Measurements from ENCODE around the gene FXYD1. TPM values are rescaled to one million over a fixed set of nuclear protein-coding genes. Genes with fewer than 3 reads are reported as not detected.

FXYD1 gene
- total and polyA plus RNA-seq, 2 experiments from 2014 or later = 1.5 to 26.8 TPM

DNA sequence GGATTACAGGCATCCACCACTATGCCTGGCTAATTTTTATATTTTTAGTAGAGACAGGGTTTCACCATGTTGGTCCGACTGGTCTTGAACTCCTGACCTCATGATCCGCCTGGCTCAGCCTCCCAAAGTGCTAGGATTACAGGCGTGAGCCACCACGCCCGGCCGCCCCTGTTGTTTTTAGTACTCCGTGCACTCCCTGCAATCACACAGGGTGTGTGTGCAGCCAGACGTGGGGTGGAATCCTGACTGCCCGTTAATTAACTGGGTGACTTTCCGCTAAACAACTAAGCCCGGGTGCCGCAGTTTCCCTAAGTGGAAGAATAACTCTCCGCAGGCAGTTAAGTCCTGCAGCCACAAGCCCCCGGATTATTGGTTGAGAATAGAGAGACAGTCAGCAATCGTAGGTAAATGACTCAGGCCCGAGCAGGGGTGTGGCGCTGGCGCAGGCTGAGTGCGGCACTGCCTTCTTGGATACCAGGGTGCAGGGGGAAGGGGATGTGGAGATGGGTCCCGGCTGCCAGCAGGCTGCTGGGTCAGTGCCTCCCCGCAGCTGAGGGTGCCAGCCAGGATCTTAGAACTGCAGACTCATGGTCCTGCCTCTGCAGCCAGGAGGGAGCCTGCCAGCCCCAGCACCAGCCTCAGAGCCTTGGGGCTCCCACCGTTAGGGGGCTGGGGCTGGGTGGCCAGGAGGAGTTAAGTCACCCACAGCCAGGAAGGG, 29.1 kb upstream of the FXYD1 start (continued):
- TF ChIP-seq ZNF331 (CRISPR knock-in tag; IDR thresholded peaks at IDR 0.05; ENCODE audit: low read depth) (no peak), JUNB (IDR thresholded peaks at IDR 0.05; ENCODE audit: unreplicated experiment) (no peak), EZH2 (IDR thresholded peaks at IDR 0.05; ENCODE audit: low read depth, unreplicated experiment) (no peak)
- TF ChIP-seq, protein P1, sequence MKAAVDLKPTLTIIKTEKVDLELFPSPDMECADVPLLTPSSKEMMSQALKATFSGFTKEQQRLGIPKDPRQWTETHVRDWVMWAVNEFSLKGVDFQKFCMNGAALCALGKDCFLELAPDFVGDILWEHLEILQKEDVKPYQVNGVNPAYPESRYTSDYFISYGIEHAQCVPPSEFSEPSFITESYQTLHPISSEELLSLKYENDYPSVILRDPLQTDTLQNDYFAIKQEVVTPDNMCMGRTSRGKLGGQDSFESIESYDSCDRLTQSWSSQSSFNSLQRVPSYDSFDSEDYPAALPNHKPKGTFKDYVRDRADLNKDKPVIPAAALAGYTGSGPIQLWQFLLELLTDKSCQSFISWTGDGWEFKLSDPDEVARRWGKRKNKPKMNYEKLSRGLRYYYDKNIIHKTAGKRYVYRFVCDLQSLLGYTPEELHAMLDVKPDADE (IDR thresholded peaks at IDR 0.05) = no peak

DNA sequence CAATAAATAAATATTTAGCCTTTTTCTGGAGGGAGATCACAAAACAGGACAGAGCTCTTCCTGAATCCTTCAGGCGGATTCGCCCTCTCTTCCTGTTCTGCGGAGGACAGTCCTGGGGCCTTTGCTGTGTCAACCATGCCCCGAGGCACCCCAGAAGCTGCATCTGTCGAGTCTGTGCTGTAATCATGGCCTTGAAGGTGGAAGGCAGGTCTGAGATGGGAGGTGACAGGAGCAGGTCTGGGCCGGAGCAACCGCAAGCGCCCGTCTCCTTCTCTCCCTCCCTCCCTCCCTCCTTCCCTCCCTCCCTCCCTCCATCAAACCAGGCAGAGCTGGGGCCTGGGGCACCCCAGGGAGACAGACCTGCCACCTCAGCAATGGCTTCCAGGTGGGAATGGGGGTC, 27.6 kb upstream of the FXYD1 start:
- ATAC-seq (no peak), DNase-seq (ENCODE audit: low spot score) (no peak)
- Histone ChIP-seq H4K20me1 (replicated peaks; ENCODE audit: insufficient read depth) (no peaks in the 10 kb centered on the region), H3K4me1 (ENCODE audit: insufficient read depth) (peaks cover 16% of the 10 kb centered on the region), H3K9me2 (ENCODE audit: insufficient read depth) (no peaks in the 10 kb centered on the region), H3K79me2 (replicated peaks; ENCODE audit: insufficient read depth) (no peaks in the 10 kb centered on the region), H2AFZ (no peak overlapping the region), H3F3A (replicated peaks; ENCODE audit: low read depth) (no peaks in the 10 kb centered on the region), H3K4me2 (no peak overlapping the region), H3K4me3 (no peak overlapping the region), H3K27ac (ENCODE audit: low read depth) (no peak overlapping the region), H3K27me3 (ENCODE audit: insufficient read depth) (no peaks in the 10 kb centered on the region), H3K36me3 (ENCODE audit: insufficient read depth) (no peaks in the 10 kb centered on the region)
- Mint-ChIP-seq H3K27me3 (ENCODE audit: insufficient read depth, low read depth, poor library complexity) (peaks cover 23% of the 10 kb centered on the region), H3K27ac (no peak overlapping the region), H3K9me3 (no peaks in the 10 kb centered on the region; the same call in 2 of the 3 replicates), H3K36me3 (ENCODE audit: low read depth) (peaks cover 10% of the 10 kb centered on the region; the same call in 1 of the 3 replicates), H3K4me3 (no peak overlapping the region), H3K4me1 (peaks cover 32% of the 10 kb centered on the region)
- TF ChIP-seq, protein P2, sequence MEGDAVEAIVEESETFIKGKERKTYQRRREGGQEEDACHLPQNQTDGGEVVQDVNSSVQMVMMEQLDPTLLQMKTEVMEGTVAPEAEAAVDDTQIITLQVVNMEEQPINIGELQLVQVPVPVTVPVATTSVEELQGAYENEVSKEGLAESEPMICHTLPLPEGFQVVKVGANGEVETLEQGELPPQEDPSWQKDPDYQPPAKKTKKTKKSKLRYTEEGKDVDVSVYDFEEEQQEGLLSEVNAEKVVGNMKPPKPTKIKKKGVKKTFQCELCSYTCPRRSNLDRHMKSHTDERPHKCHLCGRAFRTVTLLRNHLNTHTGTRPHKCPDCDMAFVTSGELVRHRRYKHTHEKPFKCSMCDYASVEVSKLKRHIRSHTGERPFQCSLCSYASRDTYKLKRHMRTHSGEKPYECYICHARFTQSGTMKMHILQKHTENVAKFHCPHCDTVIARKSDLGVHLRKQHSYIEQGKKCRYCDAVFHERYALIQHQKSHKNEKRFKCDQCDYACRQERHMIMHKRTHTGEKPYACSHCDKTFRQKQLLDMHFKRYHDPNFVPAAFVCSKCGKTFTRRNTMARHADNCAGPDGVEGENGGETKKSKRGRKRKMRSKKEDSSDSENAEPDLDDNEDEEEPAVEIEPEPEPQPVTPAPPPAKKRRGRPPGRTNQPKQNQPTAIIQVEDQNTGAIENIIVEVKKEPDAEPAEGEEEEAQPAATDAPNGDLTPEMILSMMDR (conservative IDR thresholded peaks at IDR 0.05; ENCODE audit: low read depth in 2 of 2) = no peak
- TF ChIP-seq, protein P3, sequence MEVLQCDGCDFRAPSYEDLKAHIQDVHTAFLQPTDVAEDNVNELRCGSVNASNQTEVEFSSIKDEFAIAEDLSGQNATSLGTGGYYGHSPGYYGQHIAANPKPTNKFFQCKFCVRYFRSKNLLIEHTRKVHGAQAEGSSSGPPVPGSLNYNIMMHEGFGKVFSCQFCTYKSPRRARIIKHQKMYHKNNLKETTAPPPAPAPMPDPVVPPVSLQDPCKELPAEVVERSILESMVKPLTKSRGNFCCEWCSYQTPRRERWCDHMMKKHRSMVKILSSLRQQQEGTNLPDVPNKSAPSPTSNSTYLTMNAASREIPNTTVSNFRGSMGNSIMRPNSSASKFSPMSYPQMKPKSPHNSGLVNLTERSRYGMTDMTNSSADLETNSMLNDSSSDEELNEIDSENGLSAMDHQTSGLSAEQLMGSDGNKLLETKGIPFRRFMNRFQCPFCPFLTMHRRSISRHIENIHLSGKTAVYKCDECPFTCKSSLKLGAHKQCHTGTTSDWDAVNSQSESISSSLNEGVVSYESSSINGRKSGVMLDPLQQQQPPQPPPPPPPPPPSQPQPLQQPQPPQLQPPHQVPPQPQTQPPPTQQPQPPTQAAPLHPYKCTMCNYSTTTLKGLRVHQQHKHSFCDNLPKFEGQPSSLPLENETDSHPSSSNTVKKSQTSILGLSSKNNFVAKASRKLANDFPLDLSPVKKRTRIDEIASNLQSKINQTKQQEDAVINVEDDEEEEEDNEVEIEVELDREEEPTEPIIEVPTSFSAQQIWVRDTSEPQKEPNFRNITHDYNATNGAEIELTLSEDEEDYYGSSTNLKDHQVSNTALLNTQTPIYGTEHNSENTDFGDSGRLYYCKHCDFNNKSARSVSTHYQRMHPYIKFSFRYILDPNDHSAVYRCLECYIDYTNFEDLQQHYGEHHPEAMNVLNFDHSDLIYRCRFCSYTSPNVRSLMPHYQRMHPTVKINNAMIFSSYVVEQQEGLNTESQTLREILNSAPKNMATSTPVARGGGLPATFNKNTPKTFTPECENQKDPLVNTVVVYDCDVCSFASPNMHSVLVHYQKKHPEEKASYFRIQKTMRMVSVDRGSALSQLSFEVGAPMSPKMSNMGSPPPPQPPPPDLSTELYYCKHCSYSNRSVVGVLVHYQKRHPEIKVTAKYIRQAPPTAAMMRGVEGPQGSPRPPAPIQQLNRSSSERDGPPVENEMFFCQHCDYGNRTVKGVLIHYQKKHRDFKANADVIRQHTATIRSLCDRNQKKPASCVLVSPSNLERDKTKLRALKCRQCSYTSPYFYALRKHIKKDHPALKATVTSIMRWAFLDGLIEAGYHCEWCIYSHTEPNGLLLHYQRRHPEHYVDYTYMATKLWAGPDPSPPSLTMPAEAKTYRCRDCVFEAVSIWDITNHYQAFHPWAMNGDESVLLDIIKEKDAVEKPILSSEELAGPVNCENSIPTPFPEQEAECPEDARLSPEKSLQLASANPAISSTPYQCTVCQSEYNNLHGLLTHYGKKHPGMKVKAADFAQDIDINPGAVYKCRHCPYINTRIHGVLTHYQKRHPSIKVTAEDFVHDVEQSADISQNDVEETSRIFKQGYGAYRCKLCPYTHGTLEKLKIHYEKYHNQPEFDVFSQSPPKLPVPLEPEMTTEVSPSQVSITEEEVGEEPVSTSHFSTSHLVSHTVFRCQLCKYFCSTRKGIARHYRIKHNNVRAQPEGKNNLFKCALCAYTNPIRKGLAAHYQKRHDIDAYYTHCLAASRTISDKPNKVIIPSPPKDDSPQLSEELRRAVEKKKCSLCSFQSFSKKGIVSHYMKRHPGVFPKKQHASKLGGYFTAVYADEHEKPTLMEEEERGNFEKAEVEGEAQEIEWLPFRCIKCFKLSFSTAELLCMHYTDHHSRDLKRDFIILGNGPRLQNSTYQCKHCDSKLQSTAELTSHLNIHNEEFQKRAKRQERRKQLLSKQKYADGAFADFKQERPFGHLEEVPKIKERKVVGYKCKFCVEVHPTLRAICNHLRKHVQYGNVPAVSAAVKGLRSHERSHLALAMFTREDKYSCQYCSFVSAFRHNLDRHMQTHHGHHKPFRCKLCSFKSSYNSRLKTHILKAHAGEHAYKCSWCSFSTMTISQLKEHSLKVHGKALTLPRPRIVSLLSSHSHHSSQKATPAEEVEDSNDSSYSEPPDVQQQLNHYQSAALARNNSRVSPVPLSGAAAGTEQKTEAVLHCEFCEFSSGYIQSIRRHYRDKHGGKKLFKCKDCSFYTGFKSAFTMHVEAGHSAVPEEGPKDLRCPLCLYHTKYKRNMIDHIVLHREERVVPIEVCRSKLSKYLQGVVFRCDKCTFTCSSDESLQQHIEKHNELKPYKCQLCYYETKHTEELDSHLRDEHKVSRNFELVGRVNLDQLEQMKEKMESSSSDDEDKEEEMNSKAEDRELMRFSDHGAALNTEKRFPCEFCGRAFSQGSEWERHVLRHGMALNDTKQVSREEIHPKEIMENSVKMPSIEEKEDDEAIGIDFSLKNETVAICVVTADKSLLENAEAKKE (CRISPR knock-in tag; IDR thresholded peaks at IDR 0.05) = no peak
- TF ChIP-seq, protein P4, sequence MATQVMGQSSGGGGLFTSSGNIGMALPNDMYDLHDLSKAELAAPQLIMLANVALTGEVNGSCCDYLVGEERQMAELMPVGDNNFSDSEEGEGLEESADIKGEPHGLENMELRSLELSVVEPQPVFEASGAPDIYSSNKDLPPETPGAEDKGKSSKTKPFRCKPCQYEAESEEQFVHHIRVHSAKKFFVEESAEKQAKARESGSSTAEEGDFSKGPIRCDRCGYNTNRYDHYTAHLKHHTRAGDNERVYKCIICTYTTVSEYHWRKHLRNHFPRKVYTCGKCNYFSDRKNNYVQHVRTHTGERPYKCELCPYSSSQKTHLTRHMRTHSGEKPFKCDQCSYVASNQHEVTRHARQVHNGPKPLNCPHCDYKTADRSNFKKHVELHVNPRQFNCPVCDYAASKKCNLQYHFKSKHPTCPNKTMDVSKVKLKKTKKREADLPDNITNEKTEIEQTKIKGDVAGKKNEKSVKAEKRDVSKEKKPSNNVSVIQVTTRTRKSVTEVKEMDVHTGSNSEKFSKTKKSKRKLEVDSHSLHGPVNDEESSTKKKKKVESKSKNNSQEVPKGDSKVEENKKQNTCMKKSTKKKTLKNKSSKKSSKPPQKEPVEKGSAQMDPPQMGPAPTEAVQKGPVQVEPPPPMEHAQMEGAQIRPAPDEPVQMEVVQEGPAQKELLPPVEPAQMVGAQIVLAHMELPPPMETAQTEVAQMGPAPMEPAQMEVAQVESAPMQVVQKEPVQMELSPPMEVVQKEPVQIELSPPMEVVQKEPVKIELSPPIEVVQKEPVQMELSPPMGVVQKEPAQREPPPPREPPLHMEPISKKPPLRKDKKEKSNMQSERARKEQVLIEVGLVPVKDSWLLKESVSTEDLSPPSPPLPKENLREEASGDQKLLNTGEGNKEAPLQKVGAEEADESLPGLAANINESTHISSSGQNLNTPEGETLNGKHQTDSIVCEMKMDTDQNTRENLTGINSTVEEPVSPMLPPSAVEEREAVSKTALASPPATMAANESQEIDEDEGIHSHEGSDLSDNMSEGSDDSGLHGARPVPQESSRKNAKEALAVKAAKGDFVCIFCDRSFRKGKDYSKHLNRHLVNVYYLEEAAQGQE (IDR thresholded peaks at IDR 0.05; ENCODE audit: unreplicated experiment) = no peak
- TF ChIP-seq EZH2 (IDR thresholded peaks at IDR 0.05; ENCODE audit: low read depth, unreplicated experiment) (no peak), STAT1 (IDR thresholded peaks at IDR 0.05; ENCODE audit: unreplicated experiment) (no peak), JUNB (IDR thresholded peaks at IDR 0.05; ENCODE audit: unreplicated experiment) (no peak), NANOG (IDR thresholded peaks at IDR 0.05; ENCODE audit: borderline replicate concordance) (no peak), CREB1 (CRISPR knock-in tag; IDR thresholded peaks at IDR 0.05; ENCODE audit: low read depth) (no peak)
